Glutamatergic neuron (in vitro differentiated cells): ENCODE results near the gene FAM184A. TPM values are rescaled to one million over a fixed set of nuclear protein-coding genes. Genes with fewer than 3 reads are reported as not detected.

Source experiments
- DNase-seq: peaks from one replicate; pipeline ENCODE4 v3.0.0; 2022
- H3K27ac Mint-ChIP-seq: one replicate; pipeline ENCODE4 v1.8.0; 2020; ENCODE audit warnings: mild to moderate bottlenecking, mixed read lengths, inconsistent platforms; ENCODE audit not compliant: unreplicated experiment
- H3K27me3 Mint-ChIP-seq: one replicate; pipeline ENCODE4 v1.8.0; 2020; ENCODE audit warnings: mild to moderate bottlenecking, moderate library complexity, mixed read lengths, inconsistent platforms; ENCODE audit not compliant: unreplicated experiment
- H3K36me3 Mint-ChIP-seq: one replicate; pipeline ENCODE4 v1.8.0; 2020; ENCODE audit warnings: mild to moderate bottlenecking, mixed read lengths, inconsistent platforms; ENCODE audit not compliant: unreplicated experiment
- H3K4me1 Mint-ChIP-seq: one replicate; pipeline ENCODE4 v1.8.0; 2020; ENCODE audit warnings: mild to moderate bottlenecking, low read depth, mixed read lengths, inconsistent platforms; ENCODE audit not compliant: unreplicated experiment
- H3K4me3 Mint-ChIP-seq: one replicate; pipeline ENCODE4 v1.8.0; 2020; ENCODE audit warnings: mild to moderate bottlenecking, mixed read lengths, inconsistent platforms; ENCODE audit not compliant: unreplicated experiment
- H3K9me3 Mint-ChIP-seq: one replicate; pipeline ENCODE4 v1.8.0; 2020; ENCODE audit warnings: mild to moderate bottlenecking, moderate library complexity, mixed read lengths, inconsistent platforms; ENCODE audit not compliant: unreplicated experiment
- CTCF ChIP-seq: fragments of 200-600 bp; sonication (generic); IDR thresholded peaks from one replicate; pipeline ENCODE4 v1.5.0; 2021; ENCODE audit not compliant: partially characterized antibody, unreplicated experiment
- total RNA-seq: library from RNA; stranded (reverse); fragmentation: NEBNext Ultra II Directional; extraction: Animal tissue kit (Norgen Biotek cat#: 25700); gene quantifications from one replicate; pipeline ENCODE4 v1.2.1, GENCODE V29; 2021; ENCODE audit not compliant: unreplicated experiment

FAM184A gene
- total RNA-seq, 1 donor from 2014 or later = 20.0 TPM

DNA sequence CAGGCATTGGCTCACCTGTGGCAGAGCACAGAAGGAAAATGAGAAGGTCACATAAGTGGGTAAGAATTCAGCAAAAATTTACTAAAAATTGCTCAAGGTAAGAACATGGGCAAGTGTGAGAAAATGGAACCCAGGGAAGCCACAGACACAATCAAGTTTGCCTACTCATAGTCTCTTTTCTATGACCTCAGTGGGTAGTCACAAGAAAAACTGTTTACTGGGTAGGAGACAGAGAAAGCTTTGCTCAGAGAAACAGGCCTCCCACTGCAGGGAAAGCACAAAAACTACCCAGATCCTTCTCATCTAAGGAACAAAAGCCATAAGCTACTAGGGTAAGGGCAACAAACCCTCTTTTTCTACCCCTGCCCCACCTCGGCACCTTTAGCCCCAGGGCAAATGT is 35.2 kb downstream of the FAM184A start:
- Mint-ChIP-seq H3K27ac (no peak overlapping the region), H3K4me1 (peaks cover 27% of the 10 kb centered on the region), H3K27me3 (peaks cover 2% of the 10 kb centered on the region), H3K9me3 (peaks cover 2% of the 10 kb centered on the region), H3K36me3 (no peaks in the 10 kb centered on the region), H3K4me3 (no peak overlapping the region)
- no peak for TF ChIP-seq CTCF
- no peak for DNase-seq

DNA sequence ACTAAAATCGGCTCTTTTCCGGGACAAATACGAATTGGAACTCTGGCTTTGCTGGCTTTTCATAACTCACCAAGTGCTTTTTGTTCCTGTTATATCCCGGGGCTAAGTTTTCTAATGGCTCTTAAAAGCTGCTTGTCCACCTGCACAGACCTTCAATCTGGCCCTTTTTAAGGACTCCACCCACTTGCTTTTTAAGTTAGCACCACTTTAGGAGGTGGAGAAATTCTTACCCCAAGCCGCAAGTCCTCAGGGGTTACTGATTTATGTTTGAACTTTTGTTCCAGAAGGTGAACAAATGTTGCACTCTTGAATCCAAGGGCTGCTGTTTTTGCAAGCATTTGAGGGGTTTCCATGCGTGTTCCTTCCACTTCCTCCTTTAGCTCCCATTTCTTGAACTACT is 37.8 kb downstream of the FAM184A start:
- H3K4me1 Mint-ChIP-seq = peaks cover 33% of the 10 kb centered on the region

DNA sequence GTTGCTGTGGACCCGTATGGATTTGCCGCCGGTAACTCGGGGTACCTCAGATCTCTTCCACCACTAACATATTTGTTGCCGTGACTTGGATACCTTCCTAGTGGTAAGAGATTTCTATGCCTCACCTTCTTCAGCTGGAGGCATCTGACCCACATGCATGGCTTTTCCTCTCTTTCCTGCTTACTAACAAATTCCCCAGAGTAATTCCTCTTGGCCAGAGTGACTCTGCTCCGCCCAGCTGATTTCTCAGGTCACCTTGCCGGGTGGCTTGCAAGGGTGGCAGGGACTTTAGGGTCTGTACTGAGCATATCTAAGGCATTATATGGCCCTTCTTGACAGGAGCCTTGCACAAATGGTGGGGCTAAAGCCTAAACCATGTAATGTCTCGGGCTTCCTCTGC is 38.2 kb downstream of the FAM184A start:
- Mint-ChIP-seq H3K9me3 (peaks cover 6% of the 10 kb centered on the region), H3K4me1 (peaks cover 35% of the 10 kb centered on the region), H3K4me3 (peak overlapping the region; percentile 30)

More for the DNA sequence above, 37.8 kb downstream of the FAM184A start:
- peaks cover 6% of the 10 kb centered on the region for H3K9me3 Mint-ChIP-seq
- H3K27ac Mint-ChIP-seq = peak overlapping the region; percentile 70
- H3K36me3 Mint-ChIP-seq = no peaks in the 10 kb centered on the region
- H3K4me3 Mint-ChIP-seq = peak overlapping the region; percentile 30
- no peak for DNase-seq
- no peak for TF ChIP-seq CTCF
- peaks cover 2% of the 10 kb centered on the region for H3K27me3 Mint-ChIP-seq

GRCh38 chr6:119037941-119038623 is 40.4 kb downstream of the FAM184A start:
- Mint-ChIP-seq H3K36me3 (no peaks in the 10 kb centered on the region), H3K4me1 (peaks cover 42% of the 10 kb centered on the region), H3K4me3 (peak overlapping the region; percentile 50), H3K9me3 (peaks cover 6% of the 10 kb centered on the region), H3K27ac (peak overlapping the region; percentile 85), H3K27me3 (peaks cover 2% of the 10 kb centered on the region)
- DNase-seq = no peak
- TF ChIP-seq CTCF = no peak

More for the DNA sequence above, 38.2 kb downstream of the FAM184A start:
- no peak for TF ChIP-seq CTCF
- peak; percentile 22 for DNase-seq
- no peak overlapping the region for H3K27ac Mint-ChIP-seq
- peaks cover 2% of the 10 kb centered on the region for H3K27me3 Mint-ChIP-seq
- no peaks in the 10 kb centered on the region for H3K36me3 Mint-ChIP-seq

DNA sequence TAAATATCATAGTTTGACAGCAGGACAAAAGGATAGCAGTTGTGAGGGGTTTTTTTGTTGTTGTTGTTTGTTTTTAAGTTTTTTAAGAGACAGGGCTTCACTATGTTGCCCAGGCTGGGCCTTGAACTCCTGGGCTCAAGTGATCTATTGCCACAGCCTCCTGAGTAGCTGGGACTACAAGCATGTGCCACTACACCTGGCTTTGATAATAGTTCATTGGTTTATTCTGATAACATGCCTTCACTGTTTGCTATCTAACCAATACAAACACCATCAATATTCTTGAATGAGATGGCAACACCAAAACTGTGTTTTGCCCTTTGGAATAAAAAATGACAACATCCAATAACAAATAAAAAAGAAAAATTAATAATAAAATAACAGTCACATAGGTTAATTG is 41.2 kb downstream of the FAM184A start:
- DNase-seq = no peak
- peaks cover 42% of the 10 kb centered on the region for H3K4me1 Mint-ChIP-seq
- TF ChIP-seq CTCF = no peak
- H3K4me3 Mint-ChIP-seq = no peak overlapping the region
- no peak overlapping the region for H3K27ac Mint-ChIP-seq
- no peaks in the 10 kb centered on the region for H3K36me3 Mint-ChIP-seq
- H3K27me3 Mint-ChIP-seq = peaks cover 2% of the 10 kb centered on the region
- H3K9me3 Mint-ChIP-seq = peaks cover 6% of the 10 kb centered on the region
